ENCODE measurements around the gene AP2A1. TPM values are rescaled to one million over a fixed set of nuclear protein-coding genes. Genes with fewer than 3 reads are reported as not detected.

Gene AP2A1
- polyA plus RNA-seq, 2 of the 4 experiments (the other 2 are of a cell fraction), result 36.6 to 58.6 TPM

- FAIRE-seq, result no peak
- Histone ChIP-seq H3K4me3 (no peak overlapping the region), H3K9me3 (no peaks in the 10 kb centered on the region), H3K27ac (no peak overlapping the region; a peak in 1 of 6 replicates), H3K4me1 (peaks cover 5% of the 10 kb centered on the region; the same call in 2 of the 3 replicates), H3K4me2 (no peak overlapping the region)
- TF ChIP-seq PBX3 (IDR thresholded peaks at IDR 0.05) (peak; percentile 86), HDAC2 (IDR thresholded peaks at IDR 0.05) (no peak)
- ChIA-PET CTCF (interaction anchor here (0.6 kb wide), 1 partner anchor 604 kb away, joined by 3 read pairs; no protein-coding TSS in a partner anchor), POLR2A (no interaction called here)
- ATAC-seq, result peak; percentile 25 to 81; a peak in 4 of 6 replicates
- WGBS (ENCODE audit: missing lambda C conversion rate), result 69% methylated on average over 26 of the region's 38 CpGs
- DNase-seq (ENCODE audit: low read depth in 1 of 2, low spot score in 1 of 2), result peak in 1 of 2 experiments; percentile 77
Observed at GRCh38 chr19:49801966-49802661, 35.3 kb downstream of the AP2A1 start.

- CTCF ChIA-PET, result interaction anchor here (0.6 kb wide), 1 partner anchor 605 kb away, joined by 3 read pairs; no protein-coding TSS in a partner anchor
- 93% methylated on average over 24 of the region's 24 CpGs for WGBS (ENCODE audit: missing lambda C conversion rate)
- POLR2A ChIA-PET, result no interaction called here
- no peak overlapping the region for H3K4me3 ChIP-seq
- H3K4me1 ChIP-seq, result peaks cover 5% of the 10 kb centered on the region; the same call in 2 of the 3 replicates
- no peak for FAIRE-seq
- no peak for TF ChIP-seq SREBF2 (IDR thresholded peaks at IDR 0.05)
- no peak for TF ChIP-seq CBX8 (IDR thresholded peaks at IDR 0.05)
- TF ChIP-seq RFX5 (IDR thresholded peaks at IDR 0.05), result no peak
- no peak for TF ChIP-seq HOXA7 (CRISPR knock-in tag; IDR thresholded peaks at IDR 0.05)
- TF ChIP-seq RARB (CRISPR knock-in tag; IDR thresholded peaks at IDR 0.05), result no peak
- no peak for TF ChIP-seq ZFP36 (IDR thresholded peaks at IDR 0.05; ENCODE audit: borderline replicate concordance, partially characterized antibody)
- no peak for TF ChIP-seq PBX3 (IDR thresholded peaks at IDR 0.05)
- no peak overlapping the region for H3K4me2 ChIP-seq
- no peaks in the 10 kb centered on the region for H3K9me3 ChIP-seq
- no peak overlapping the region for H3K27ac ChIP-seq
- no peak for DNase-seq (ENCODE audit: low read depth in 1 of 2, low spot score in 1 of 2)
- no peak for ATAC-seq
Observed at GRCh38 chr19:49802836-49803528, 36.2 kb downstream of the AP2A1 start.

- POLR2A ChIA-PET, result no interaction called here
Observed at GRCh38 chr19:49803529-49803856, 36.7 kb downstream of the AP2A1 start.

More at GRCh38 chr19:49803529-49803856, 36.7 kb downstream of the AP2A1 start:
- Histone ChIP-seq H3K4me3 (no peak overlapping the region), H3K27ac (no peak overlapping the region), H3K4me1 (peaks cover 8% of the 10 kb centered on the region), H3K9me3 (no peaks in the 10 kb centered on the region), H3K4me2 (no peak overlapping the region)
- 92% methylated on average over 6 of the region's 6 CpGs for WGBS (ENCODE audit: missing lambda C conversion rate)
- FAIRE-seq, result no peak
- TF ChIP-seq POLR2AphosphoS2 (conservative IDR thresholded peaks at IDR 0.05; ENCODE audit: low read length), result no peak
- no peak for TF ChIP-seq NR3C1 (IDR thresholded peaks at IDR 0.05)
- TF ChIP-seq CHD2 (IDR thresholded peaks at IDR 0.05; ENCODE audit: low read length, partially characterized antibody), result no peak
- no peak for TF ChIP-seq KDM1A (IDR thresholded peaks at IDR 0.05; ENCODE audit: low read depth)
- no peak for TF ChIP-seq SMC3 (IDR thresholded peaks at IDR 0.05)
- no peak for TF ChIP-seq CBX8 (IDR thresholded peaks at IDR 0.05)
- TF ChIP-seq MAZ (IDR thresholded peaks at IDR 0.05; ENCODE audit: borderline replicate concordance, low read depth, low read length), result no peak
- TF ChIP-seq SREBF2 (IDR thresholded peaks at IDR 0.05), result no peak
- TF ChIP-seq EP300 (IDR thresholded peaks at IDR 0.05), result no peak
- no peak for TF ChIP-seq BHLHE40 (IDR thresholded peaks at IDR 0.05; ENCODE audit: low read depth, low read length)
- TF ChIP-seq MYC (IDR thresholded peaks at IDR 0.05; ENCODE audit: borderline replicate concordance, low read length), result no peak
- TF ChIP-seq JUNB (IDR thresholded peaks at IDR 0.05), result no peak
- no peak for TF ChIP-seq CBX2 (IDR thresholded peaks at IDR 0.05; ENCODE audit: borderline replicate concordance, low read depth)
- TF ChIP-seq RAD21 (conservative IDR thresholded peaks at IDR 0.05 in 1 of 2, IDR thresholded peaks at IDR 0.05 in 1 of 2), result no peak
- no peak for TF ChIP-seq ZFP36 (IDR thresholded peaks at IDR 0.05; ENCODE audit: borderline replicate concordance, partially characterized antibody)
- no peak for TF ChIP-seq ESRRA (IDR thresholded peaks at IDR 0.05; ENCODE audit: borderline replicate concordance, low read length)
- no peak for TF ChIP-seq KDM5A (IDR thresholded peaks at IDR 0.05)
- no peak for TF ChIP-seq HOXB13 (CRISPR knock-in tag; IDR thresholded peaks at IDR 0.05; ENCODE audit: low read depth)
- no peak for TF ChIP-seq ELK1 (IDR thresholded peaks at IDR 0.05; ENCODE audit: low read depth, low read length)
- DNase-seq (ENCODE audit: low read depth in 1 of 2, low spot score in 1 of 2), result no peak
- no peak for ATAC-seq
- CTCF ChIA-PET, result no interaction called here

Measured in A549 (cell line).